WERI-Rb-1 (cell line): ENCODE measurements around the gene KLHL26.

Experiments used
- DNase-seq: peaks from one replicate; pipeline ENCODE4 v3.0.0-alpha.2; 2020
- H3K27ac ChIP-seq: fragments of 250-450 bp; sonication (Bioruptor Pico); 2 replicates; pipeline ENCODE4 v1.5.1; 2020; ENCODE audit warnings: mild to moderate bottlenecking, moderate library complexity
- H3K27me3 ChIP-seq: fragments of 250-450 bp; sonication (Bioruptor Pico); 2 replicates; pipeline ENCODE4 v1.5.1; 2021; ENCODE audit warnings: mild to moderate bottlenecking, low read depth, moderate library complexity; ENCODE audit not compliant: insufficient read depth, severe bottlenecking
- H3K36me3 ChIP-seq: fragments of 250-450 bp; sonication (Bioruptor Pico); 2 replicates; pipeline ENCODE4 v1.5.1; 2020; ENCODE audit warnings: mild to moderate bottlenecking, moderate library complexity
- H3K4me3 ChIP-seq: 2 replicates; pipeline ENCODE4 v1.5.1; 2011; ENCODE audit warnings: low read depth, mild to moderate bottlenecking, control low read depth, low read length
- H3K9me3 ChIP-seq: fragments of 250-450 bp; sonication (Bioruptor Pico); 2 replicates; pipeline ENCODE4 v1.5.1; 2021; ENCODE audit warnings: mild to moderate bottlenecking, moderate library complexity; ENCODE audit not compliant: severe bottlenecking
- CTCF ChIP-seq: IDR thresholded peaks from 2 replicates; pipeline ENCODE4 v1.5.1; 2011; ENCODE audit warnings: low read depth, mild to moderate bottlenecking, control low read depth, inconsistent platforms, low read length

Gene KLHL26

GRCh38 chr19:18717601-18718000, 80.8 kb downstream of the KLHL26 start:
- Histone ChIP-seq H3K27ac (peak overlapping the region; percentile 63), H3K27me3 (no peaks in the 10 kb centered on the region), H3K36me3 (peaks cover 7% of the 10 kb centered on the region), H3K9me3 (no peaks in the 10 kb centered on the region), H3K4me3 (no peak overlapping the region)
- no peak for DNase-seq
- no peak for TF ChIP-seq CTCF

GRCh38 chr19:18718015-18718526, 81.2 kb downstream of the KLHL26 start:
- Histone ChIP-seq H3K27ac (peak overlapping the region; percentile 63), H3K4me3 (no peak overlapping the region), H3K9me3 (no peaks in the 10 kb centered on the region), H3K36me3 (peaks cover 7% of the 10 kb centered on the region), H3K27me3 (no peaks in the 10 kb centered on the region)
- DNase-seq, result no peak
- no peak for TF ChIP-seq CTCF

- no peak for TF ChIP-seq CTCF
Observed at GRCh38 chr19:18718846-18719458, 82.1 kb downstream of the KLHL26 start.

GRCh38 chr19:18719541-18719940, 82.7 kb downstream of the KLHL26 start:
- H3K27ac ChIP-seq, result no peak overlapping the region
- no peak for TF ChIP-seq CTCF
- no peak overlapping the region for H3K4me3 ChIP-seq
- no peaks in the 10 kb centered on the region for H3K9me3 ChIP-seq
- H3K36me3 ChIP-seq, result peaks cover 6% of the 10 kb centered on the region
- DNase-seq, result no peak
- no peaks in the 10 kb centered on the region for H3K27me3 ChIP-seq

More at GRCh38 chr19:18718846-18719458, 82.1 kb downstream of the KLHL26 start:
- Histone ChIP-seq H3K27me3 (no peaks in the 10 kb centered on the region), H3K27ac (no peak overlapping the region), H3K9me3 (no peaks in the 10 kb centered on the region), H3K36me3 (peaks cover 6% of the 10 kb centered on the region), H3K4me3 (no peak overlapping the region)
- DNase-seq, result no peak
